CD14-positive monocyte (primary cell): Measurements from ENCODE around the gene OR4N5. TPM values are rescaled to one million over a fixed set of nuclear protein-coding genes. Genes with fewer than 3 reads are reported as not detected.
"Not testable (repeated sequence)": the region's sequence is repeated elsewhere in the genome, so short reads cannot be mapped to it uniquely, and the experiment has no call there.

Experiments used
- DNase-seq, 3 donors: peaks; one replicate each; pipeline ENCODE4 v3.0.0-alpha.2; 2011 to 2022
- H2AFZ ChIP-seq: 2 replicates; pipeline ENCODE4 v1.6.0; 2012; ENCODE audit warnings: mild to moderate bottlenecking, low read depth, low read length, inconsistent platforms; ENCODE audit not compliant: insufficient read depth, poor library complexity, severe bottlenecking
- H3K27ac ChIP-seq, 2 donors: 1 replicate in 1 of 2; 2 replicates in 1 of 2; pipeline ENCODE4 v1.5.1; 2012 to 2013; ENCODE audit warnings: low read length in 2 of 2, control low read depth in 1 of 2, inconsistent platforms in 1 of 2, low read depth in 1 of 2, mild to moderate bottlenecking in 1 of 2
- H3K27me3 ChIP-seq, 2 donors: one replicate each; pipeline versions ENCODE4 v1.6.0 to v1.6.1; 2011 to 2013; ENCODE audit warnings: low read length in 2 of 2; ENCODE audit not compliant: control insufficient read depth in 2 of 2, insufficient read depth in 2 of 2
- H3K36me3 ChIP-seq, 2 donors: replicated peaks in 1 of 2; 1 replicate in 1 of 2; 2 replicates in 1 of 2; pipeline versions ENCODE4 v1.5.1 to v1.6.1; 2012 to 2013; ENCODE audit warnings: low read length in 2 of 2, control low read depth in 1 of 2, inconsistent platforms in 1 of 2, mild to moderate bottlenecking in 1 of 2; ENCODE audit not compliant: insufficient read depth in 2 of 2, control insufficient read depth in 1 of 2
- H3K4me1 ChIP-seq, 2 donors: 1 replicate in 1 of 2; 2 replicates in 1 of 2; pipeline versions ENCODE4 v1.5.1 to v1.6.1; 2012 to 2013; ENCODE audit warnings: low read length in 2 of 2, control low read depth in 1 of 2, inconsistent platforms in 1 of 2, mild to moderate bottlenecking in 1 of 2, moderate library complexity in 1 of 2; ENCODE audit not compliant: insufficient read depth in 2 of 2, control insufficient read depth in 1 of 2
- H3K4me2 ChIP-seq: replicated peaks from 2 replicates; pipeline ENCODE3; 2012; ENCODE audit warnings: low read length, moderate library complexity, mild to moderate bottlenecking; ENCODE audit not compliant: poor library complexity, severe bottlenecking; ENCODE audit errors: extremely low read depth
- H3K4me3 ChIP-seq, 3 experiments: fragments of 200-600 bp in 1 of 3; sonication (generic) in 1 of 3; replicated peaks in 1 of 3; 1 replicate in 2 of 3; 2 replicates in 1 of 3; pipeline ENCODE4 v1.5.1; 2011 to 2013; ENCODE audit warnings: low read length in 3 of 3, mild to moderate bottlenecking in 3 of 3, control low read depth in 2 of 3, low read depth in 2 of 3, inconsistent platforms in 1 of 3, moderate library complexity in 1 of 3
- H3K79me2 ChIP-seq: 2 replicates; pipeline ENCODE4 v1.6.0; 2012; ENCODE audit warnings: mild to moderate bottlenecking, control low read depth, inconsistent platforms, low read length, moderate library complexity; ENCODE audit not compliant: insufficient read depth
- H3K9ac ChIP-seq: 2 replicates; pipeline ENCODE4 v1.6.0; 2017; ENCODE audit warnings: low read length, mild to moderate bottlenecking; ENCODE audit not compliant: insufficient read depth, poor library complexity, severe bottlenecking
- H3K9me3 ChIP-seq, 2 donors: replicated peaks in 1 of 2; 1 replicate in 1 of 2; 2 replicates in 1 of 2; pipeline versions ENCODE4 v1.5.1 to v1.6.1; 2012 to 2013; ENCODE audit warnings: low read length in 2 of 2, control low read depth in 1 of 2; ENCODE audit not compliant: control insufficient read depth in 1 of 2, insufficient read depth in 1 of 2
- H4K20me1 ChIP-seq: 2 replicates; pipeline ENCODE4 v1.6.0; 2012; ENCODE audit warnings: mild to moderate bottlenecking, low read length, control low read depth, moderate library complexity; ENCODE audit not compliant: insufficient read depth
- H3K27ac Mint-ChIP-seq, 7 donors: one replicate each; pipeline ENCODE4 v1.8.0; 2020; ENCODE audit warnings: mild to moderate bottlenecking in 7 of 7, mixed read lengths in 7 of 7, moderate library complexity in 6 of 7, inconsistent platforms in 2 of 7
- H3K27me3 Mint-ChIP-seq, 3 donors: one replicate each; pipeline ENCODE4 v1.8.0; 2021 to 2022; ENCODE audit warnings: low read depth in 3 of 3, mild to moderate bottlenecking in 3 of 3, mixed read lengths in 3 of 3, moderate library complexity in 3 of 3, inconsistent platforms in 1 of 3
- H3K36me3 Mint-ChIP-seq, 2 donors: one replicate each; pipeline ENCODE4 v1.8.0; 2020; ENCODE audit warnings: mixed read lengths in 2 of 2, inconsistent platforms in 1 of 2, mild to moderate bottlenecking in 1 of 2
- H3K4me1 Mint-ChIP-seq: one replicate; pipeline ENCODE4 v1.8.0; 2020; ENCODE audit warnings: mild to moderate bottlenecking, mixed read lengths
- H3K4me3 Mint-ChIP-seq, 2 donors: one replicate each; pipeline ENCODE4 v1.8.0; 2020; ENCODE audit warnings: mild to moderate bottlenecking in 2 of 2, mixed read lengths in 2 of 2, moderate library complexity in 1 of 2
- H3K9me3 Mint-ChIP-seq, 7 donors: one replicate each; pipeline ENCODE4 v1.8.0; 2020 to 2022; ENCODE audit warnings: mixed read lengths in 7 of 7, mild to moderate bottlenecking in 6 of 7, moderate library complexity in 6 of 7, inconsistent platforms in 2 of 7
- CTCF ChIP-seq: fragments of 200-600 bp; IDR thresholded peaks from one replicate; pipeline ENCODE4 v1.8.0; 2022; ENCODE audit warnings: antibody characterized with exemption, mild to moderate bottlenecking
- WGBS: methylation state at CpG from one replicate; pipeline ENCODE4 v1.1.5; 2013; ENCODE audit warnings: missing lambda C conversion rate; ENCODE audit not compliant: insufficient coverage; 5-methylcytosine and 5-hydroxymethylcytosine counted together
- intact Hi-C, 2 donors: fragments of 100-400 bp; cut with micrococcal nuclease; formaldehyde crosslinking; loops; one replicate each; pipeline versions ENCODE4 v1.15.0 to v1.15.1; 2023
- polyA plus RNA-seq, 3 donors: library from polyadenylated mRNA; depleted of rRNA in 1 of 3; unstranded in 2 of 3; stranded (reverse) in 1 of 3; fragments of 300-500 nt in 2 of 3; fragments of >200 nt in 1 of 3; fragmentation: Illumina TruSeq in 2 of 3; gene quantifications; 1 replicate in 2 of 3; 2 replicates in 1 of 3; pipeline ENCODE4 v1.2.3, GENCODE V29; 2012 to 2021

The OR4N5 gene
- polyA plus RNA-seq, 3 donors: not detected

GRCh38 chr14:20093442-20093841 is 45.2 kb upstream of the OR4N5 start:
- no peak for DNase-seq
- no peaks in the 10 kb centered on the region for H3K4me1 Mint-ChIP-seq
- WGBS: 30% methylated on average over 2 of the region's 4 CpGs
- Histone ChIP-seq H2AFZ (no peak overlapping the region), H3K4me1 (no peaks in the 10 kb centered on the region), H3K9ac (no peak overlapping the region), H3K27me3 (no peaks in the 10 kb centered on the region), H3K4me2 (no peak overlapping the region), H3K9me3 (no peaks in the 10 kb centered on the region), H3K4me3 (no peak overlapping the region), H3K79me2 (no peaks in the 10 kb centered on the region), H3K36me3 (no peaks in the 10 kb centered on the region), H4K20me1 (no peaks in the 10 kb centered on the region), H3K27ac (no peak overlapping the region)
- H3K9me3 Mint-ChIP-seq: peaks cover 0 to 3% (median 0%) of the 10 kb centered on the region in 7 donors
- no peak overlapping the region for H3K4me3 Mint-ChIP-seq
- H3K27me3 Mint-ChIP-seq: no peaks in the 10 kb centered on the region
- no peak overlapping the region for H3K27ac Mint-ChIP-seq
- intact Hi-C loops: no loop called here
- no peak for TF ChIP-seq CTCF
- H3K36me3 Mint-ChIP-seq: no peaks in the 10 kb centered on the region

- H4K20me1 ChIP-seq, H3K4me1 ChIP-seq, H3K4me3 Mint-ChIP-seq, H3K27me3 Mint-ChIP-seq, H3K36me3 ChIP-seq, H3K4me3 ChIP-seq, H3K27ac Mint-ChIP-seq, H3K4me2 ChIP-seq, H3K9ac ChIP-seq, H3K4me1 Mint-ChIP-seq, H3K79me2 ChIP-seq, H3K9me3 ChIP-seq, H3K36me3 Mint-ChIP-seq, H2AFZ ChIP-seq, DNase-seq, H3K27me3 ChIP-seq, H3K27ac ChIP-seq, intact Hi-C loops: not testable (repeated sequence)
- H3K9me3 Mint-ChIP-seq: peaks cover 1 to 11% (median 5%) of the 10 kb centered on the region in 7 donors
- 96% methylated on average over 14 of the region's 32 CpGs for WGBS
Measured at GRCh38 chr14:20098926-20099770, 39.5 kb upstream of the OR4N5 start.
